T follicular helper cell (primary cell): Measurements from ENCODE around the gene EYA2.
"Not testable (repeated sequence)": the region's sequence is repeated elsewhere in the genome, so short reads cannot be mapped to it uniquely, and the experiment has no call there.

Experiments
- DNase-seq: peaks from one replicate; pipeline ENCODE4 v3.0.0-alpha.2; 2020; ENCODE audit warnings: low read depth
- total RNA-seq, 2 experiments: gene quantifications; one replicate each; lab custom pipeline; 2026; lab: John Stamatoyannopoulos, UW

EYA2 gene, protein sequence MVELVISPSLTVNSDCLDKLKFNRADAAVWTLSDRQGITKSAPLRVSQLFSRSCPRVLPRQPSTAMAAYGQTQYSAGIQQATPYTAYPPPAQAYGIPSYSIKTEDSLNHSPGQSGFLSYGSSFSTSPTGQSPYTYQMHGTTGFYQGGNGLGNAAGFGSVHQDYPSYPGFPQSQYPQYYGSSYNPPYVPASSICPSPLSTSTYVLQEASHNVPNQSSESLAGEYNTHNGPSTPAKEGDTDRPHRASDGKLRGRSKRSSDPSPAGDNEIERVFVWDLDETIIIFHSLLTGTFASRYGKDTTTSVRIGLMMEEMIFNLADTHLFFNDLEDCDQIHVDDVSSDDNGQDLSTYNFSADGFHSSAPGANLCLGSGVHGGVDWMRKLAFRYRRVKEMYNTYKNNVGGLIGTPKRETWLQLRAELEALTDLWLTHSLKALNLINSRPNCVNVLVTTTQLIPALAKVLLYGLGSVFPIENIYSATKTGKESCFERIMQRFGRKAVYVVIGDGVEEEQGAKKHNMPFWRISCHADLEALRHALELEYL
- total RNA-seq = 0 reads per million in 2 experiments

DNA sequence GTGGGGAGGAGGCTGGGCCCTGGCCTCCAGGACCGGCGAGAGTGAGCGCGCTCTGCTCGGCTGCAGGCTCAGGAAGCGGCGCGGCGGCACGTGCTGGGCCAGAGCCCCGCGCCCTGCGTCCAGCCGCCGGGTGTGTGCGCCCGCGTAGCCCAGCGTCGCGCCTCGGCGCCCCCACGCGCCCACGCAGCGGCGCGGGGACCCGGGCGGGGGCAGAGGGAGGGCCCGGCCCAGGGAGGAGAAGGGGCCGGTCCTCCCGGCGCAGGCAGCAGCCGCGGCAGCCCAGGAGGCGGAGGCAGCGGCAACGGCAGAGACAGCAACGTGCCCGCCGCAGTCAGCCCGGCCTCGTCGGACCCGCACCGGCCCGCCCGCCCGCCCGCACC lies at the start of gene EYA2:
Gene EYA2 (plus strand): TSS at position 265 of the 380 bp plus-strand sequence. CDS start 95,168 bp downstream, outside the sequence.
- no peak for DNase-seq

GRCh38 chr20:46844965-46845364 lies 49.7 kb upstream of the EYA2 start:
- no peak for DNase-seq

DNA sequence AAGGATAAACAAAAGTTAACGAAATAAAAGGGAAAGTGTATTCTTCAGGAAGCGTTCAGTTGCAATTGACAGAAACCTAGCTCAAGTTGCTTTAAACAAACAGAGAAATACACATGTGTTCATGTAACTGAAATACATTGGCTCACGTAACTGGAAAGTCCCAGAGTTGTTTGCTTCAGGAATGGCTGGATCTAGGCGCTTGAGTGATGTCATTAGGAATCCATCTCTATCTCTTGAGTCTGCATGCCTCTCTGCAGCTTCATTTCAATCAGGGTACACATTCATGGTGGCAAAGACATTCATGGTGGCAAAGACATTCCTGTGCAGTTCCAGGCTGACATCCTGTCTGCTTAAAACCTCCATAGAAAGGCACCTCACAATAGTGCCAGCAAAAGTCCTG lies 45.4 kb upstream of the EYA2 start:
- no peak for DNase-seq

- DNase-seq = no peak
Measured at GRCh38 chr20:46849751-46850150, 44.9 kb upstream of the EYA2 start.

DNA sequence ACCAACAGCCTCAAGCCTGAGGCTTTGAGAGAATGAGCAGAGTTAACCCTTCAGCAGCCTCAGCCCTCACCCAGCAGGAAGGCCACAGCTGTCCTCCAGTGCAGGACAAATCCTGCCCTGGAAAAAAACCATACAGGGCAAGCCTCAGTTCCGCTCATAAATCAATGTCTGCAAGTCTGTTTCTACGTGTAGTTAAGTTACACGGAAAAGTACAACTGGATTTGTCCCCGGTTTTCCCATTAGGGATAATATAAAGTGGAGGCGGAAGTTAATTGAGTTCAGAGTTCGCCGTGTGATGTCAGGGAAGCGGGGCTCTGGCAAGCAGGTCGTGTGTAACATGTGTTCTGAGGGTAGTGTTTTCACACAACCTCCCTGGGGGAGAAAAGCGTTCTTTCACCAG lies 44.2 kb upstream of the EYA2 start:
- DNase-seq = no peak

GRCh38 chr20:46850896-46851295 lies 43.7 kb upstream of the EYA2 start:
- DNase-seq = no peak

DNA sequence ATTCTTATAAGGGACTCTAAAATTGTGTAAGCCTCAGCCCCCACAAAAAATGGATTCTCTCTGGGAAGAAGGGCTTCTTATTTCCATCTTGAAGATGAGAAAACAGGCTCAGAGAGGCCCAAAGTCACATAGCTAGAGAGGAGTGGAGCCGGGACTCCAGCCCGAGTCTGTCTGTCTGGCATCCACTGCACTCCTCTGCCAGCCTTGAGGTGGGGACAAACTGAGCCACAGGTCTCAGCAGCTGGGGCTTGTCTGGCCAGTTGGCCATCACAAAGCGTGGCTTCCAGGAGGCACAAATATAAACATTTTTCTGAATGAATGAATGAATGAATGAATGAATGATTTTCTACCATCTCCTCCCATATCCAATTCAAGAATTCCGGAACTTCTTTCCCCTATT lies 42.9 kb upstream of the EYA2 start:
- no peak for DNase-seq

- no peak for DNase-seq
Measured at GRCh38 chr20:46852313-46852712, 42.3 kb upstream of the EYA2 start.

DNA sequence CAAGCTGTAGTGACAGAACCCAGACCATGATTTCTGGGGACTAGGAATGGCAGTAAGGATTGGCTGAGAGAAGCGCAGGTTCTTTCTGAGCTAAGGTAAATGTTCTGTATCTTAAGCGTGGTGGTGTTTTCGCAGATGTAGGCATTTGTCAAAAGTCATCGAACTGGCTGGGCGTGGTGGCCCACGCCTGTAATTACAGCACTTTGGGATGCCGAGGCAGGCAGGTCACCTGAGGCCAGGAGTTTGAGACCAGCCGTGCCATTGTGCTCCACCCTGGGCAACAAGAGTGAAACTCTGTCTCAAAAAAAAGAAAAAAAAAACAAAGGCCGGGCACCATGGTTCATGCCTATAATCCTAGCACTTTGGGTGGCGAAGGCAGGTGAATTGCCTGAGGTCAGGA lies 40.7 kb upstream of the EYA2 start:
- DNase-seq = no peak

DNA sequence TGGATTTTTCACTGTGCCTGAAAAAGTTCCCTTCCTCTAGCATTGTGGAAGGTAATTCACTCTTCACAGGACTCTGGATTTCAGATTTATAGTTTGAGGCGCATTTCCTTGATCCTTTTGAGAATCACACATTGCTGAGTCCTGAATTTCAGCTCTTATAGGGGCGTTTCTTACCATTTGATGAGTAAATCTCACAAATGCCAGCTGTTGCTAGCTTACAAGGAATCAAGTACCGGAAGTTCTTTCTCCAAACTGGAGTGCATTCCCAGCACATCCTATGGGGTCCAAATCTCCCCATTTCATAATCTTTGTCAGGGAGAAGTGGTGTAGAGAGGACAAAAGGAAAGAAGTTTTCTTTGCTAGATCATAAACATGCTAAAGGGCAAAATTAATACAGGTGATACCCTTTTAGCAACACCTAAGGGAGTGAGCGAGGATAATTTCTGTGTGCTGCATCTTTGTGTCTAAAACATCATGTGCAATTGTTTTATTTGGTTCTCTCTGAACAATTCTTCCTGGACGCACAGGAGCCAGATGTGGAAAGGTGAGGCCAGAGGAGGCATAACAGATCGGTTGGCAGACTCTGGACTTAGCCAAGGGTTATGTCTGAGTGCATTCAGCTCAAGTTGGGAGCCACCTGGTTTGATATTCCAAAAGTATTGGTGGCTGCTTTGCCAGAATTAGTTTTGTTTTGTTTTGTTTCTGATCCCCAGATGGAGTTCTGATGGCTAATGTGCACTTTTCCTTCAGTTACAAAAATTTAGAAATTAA lies 37.4 kb upstream of the EYA2 start:
- no peak for DNase-seq

- DNase-seq = no peak
Measured at GRCh38 chr20:46865824-46866223, 28.8 kb upstream of the EYA2 start.

DNA sequence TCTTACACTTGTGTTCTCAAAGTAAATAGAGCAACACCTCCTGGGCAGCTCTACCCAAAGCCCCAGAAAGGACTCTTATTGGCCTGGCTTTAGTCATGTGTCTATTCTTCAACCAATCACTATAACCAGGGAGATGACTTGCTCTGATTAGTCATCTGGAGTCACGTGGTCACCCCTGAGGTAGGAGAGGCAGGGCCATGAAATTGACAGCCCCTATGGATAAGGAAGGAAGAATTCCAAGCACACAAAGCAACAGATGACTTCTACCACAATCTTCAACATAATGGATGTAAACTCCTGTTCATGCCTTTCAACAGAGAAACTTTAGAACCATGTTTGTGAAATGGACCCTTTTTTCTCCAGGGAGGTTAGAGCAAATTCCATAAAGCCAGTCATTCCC lies 24.6 kb upstream of the EYA2 start:
- no peak for DNase-seq

- no peak for DNase-seq
Measured at GRCh38 chr20:46872328-46873211, 22.1 kb upstream of the EYA2 start.

DNA sequence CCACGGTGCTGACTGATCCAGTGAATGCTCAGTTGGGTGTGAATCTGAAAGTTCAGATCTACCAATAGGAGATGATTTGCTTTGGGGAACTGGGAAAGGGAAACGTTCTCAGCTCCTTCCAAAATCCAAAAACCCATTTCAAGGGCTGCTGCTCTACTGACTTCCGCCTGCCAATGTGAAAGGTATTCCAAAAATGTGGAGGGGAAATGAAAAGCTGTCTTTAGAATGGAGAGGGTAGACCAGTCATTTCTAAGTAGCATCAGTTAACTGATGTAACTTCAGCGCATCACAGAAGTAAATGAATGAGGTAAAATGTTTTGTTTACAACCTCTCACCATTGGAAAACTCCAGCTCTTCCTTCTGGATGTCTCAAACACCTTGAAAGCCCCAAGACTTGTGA lies 19.6 kb upstream of the EYA2 start:
- no peak for DNase-seq

DNA sequence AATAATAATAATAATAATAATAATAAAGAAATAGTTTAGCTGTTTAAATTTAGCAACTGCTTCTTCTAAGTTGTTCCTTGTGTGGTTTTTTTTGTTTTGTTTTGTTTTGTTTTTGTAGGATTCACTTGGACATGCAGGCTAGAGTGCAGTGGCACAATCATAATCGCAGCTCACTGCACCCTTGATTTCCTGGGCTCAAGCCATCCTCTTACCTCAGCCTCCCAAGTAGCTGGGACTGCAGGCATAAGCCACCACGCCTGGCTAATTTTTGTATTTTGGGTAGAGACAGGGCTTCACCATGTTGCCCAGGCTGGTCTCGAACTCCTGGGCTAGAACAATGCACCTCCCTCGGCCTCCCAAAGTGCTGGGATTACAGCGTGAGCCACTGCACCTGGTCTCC lies 15.3 kb upstream of the EYA2 start:
- DNase-seq = no peak

DNA sequence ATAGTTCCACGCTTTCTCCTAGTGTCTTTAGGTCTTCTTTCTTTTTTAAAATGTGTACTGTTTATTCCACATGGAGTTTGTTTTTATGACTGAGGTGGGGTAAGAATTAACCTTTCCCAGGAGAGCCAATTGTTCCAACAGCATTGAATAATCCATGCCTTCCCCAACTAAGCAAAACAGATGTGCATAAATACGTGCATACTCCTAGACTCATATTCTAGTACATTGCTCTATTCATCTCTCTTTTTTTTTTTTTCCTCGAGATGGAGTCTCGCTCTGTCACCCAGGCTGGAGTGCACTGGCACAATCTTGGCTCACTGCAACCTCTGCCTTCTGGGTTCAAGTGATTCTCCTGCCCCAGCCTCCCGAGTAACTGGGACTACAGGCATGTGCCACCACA lies 14.7 kb upstream of the EYA2 start:
- not testable (repeated sequence) for DNase-seq

- DNase-seq = no peak
Measured at GRCh38 chr20:46883892-46884291, 10.8 kb upstream of the EYA2 start.

GRCh38 chr20:46890682-46891081 lies 4.0 kb upstream of the EYA2 start:
- DNase-seq = no peak

DNA sequence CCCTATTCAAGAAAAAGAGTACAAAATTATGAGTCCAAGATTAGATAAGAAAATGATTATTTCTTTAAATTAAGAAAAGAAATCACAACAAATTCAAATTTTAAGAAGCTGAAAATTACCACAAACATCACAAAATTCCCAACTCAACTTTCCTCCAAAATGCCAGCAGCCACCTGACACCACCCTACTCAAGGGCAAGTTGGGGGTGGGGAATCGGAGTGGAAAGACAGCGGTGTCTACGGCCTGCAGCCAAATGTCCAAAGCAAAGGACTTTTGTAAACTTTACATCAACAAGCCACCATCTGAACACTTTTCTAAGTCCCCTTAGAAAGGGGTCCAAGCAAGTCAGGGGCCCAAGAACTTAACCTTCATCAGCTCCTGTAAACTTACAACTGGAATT lies 1.6 kb upstream of the EYA2 start:
- no peak for DNase-seq

DNA sequence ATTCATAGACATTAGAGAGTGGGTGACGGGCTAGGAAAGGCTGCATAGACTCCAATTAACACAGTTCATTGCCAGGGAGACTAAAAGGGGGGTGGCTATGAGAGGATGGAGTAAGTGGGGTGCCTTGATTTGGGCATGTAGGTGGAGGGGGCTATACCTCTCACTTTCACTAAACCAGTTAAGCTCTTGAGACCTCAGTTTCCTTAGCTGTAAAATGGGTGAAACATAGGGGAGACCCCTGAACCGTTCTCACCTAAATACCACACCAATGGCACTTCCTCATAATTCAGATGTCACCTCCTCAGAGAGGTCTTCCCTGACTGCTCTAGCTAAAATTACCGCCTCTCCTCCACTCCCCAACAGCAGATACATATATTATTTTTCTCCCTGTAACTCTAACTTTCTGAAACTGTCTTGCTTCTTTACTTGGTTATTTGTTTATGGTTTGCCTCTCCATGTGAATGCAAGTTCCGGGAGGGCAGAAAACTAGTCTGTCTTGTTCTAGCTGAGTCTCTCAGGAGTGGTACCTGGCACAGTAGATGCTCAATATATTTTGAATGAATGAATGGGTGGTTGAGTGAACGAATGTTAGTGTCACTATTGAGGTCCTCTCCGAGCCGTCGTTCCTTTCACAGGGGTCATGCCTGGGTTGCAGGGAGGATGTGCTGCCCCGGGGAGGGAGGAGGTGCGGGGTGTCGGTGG lies 615 bp upstream of the EYA2 start:
- DNase-seq = no peak
